ENCODE data around the gene ZNF711.
A peak's percentile ranks its signal among the peaks of the same experiment; 100 is the strongest.
"Not testable (repeated sequence)": the region's sequence is repeated elsewhere in the genome, so short reads cannot be mapped to it uniquely, and the experiment has no call there.

The ZNF711 gene

GRCh38 chrX:85243761-85244449 lies at the start of gene ZNF711, which contains the start of gene SATL1:
TSS of gene ZNF711 (plus strand) at chrX:85243991. CDS start at chrX:85247573, 3,582 bp downstream.
TSS of gene SATL1 (minus strand) at chrX:85243779. CDS start at chrX:85108968, 134,811 bp downstream.
- DNase-seq: peak; percentile 18 to 37

DNA sequence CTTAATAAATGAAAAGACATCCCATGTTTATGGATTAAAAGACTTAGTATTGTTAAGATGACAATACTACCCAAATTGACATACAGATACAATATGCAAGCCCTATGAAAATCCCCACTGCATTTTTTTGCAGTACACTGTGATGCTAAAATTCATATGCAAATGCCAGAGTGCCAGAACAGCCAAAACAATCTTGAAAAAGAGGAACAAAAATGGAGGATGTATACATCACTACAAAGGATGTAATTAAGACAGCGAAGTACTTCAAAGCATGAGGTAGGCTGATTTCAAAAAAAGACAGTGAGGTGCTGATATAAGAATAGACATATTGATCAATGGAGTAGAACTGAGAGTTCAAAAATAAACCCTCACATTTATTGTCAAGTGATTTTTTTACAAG lies 47.5 kb upstream of the ZNF711 start:
- no peak for DNase-seq

DNA sequence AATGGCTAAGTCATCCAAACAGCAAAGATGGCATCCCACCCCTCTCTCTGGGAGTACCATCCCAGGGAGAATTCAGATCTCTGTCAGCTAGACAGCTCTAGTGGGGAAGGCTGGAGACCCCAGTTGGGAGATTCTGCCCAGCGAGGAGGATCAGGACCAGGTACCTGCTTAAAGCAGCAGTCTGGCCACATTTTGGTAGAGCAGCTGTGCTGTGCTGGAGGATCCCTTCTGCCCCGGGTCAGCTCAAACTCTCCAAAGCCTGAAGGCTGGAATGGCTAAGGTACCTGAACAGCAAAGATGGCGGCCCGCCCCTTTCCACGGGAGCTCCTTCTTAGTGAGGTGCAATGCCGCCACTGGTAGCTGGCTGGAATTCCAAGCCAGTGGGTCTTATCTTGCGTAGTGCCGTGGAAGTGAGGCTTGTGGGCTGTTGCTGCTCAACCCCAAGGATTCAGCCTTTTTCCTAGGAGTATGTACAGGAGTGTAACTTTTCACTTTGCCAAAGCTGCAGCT lies 40.3 kb upstream of the ZNF711 start:
- DNase-seq: no peak

DNA sequence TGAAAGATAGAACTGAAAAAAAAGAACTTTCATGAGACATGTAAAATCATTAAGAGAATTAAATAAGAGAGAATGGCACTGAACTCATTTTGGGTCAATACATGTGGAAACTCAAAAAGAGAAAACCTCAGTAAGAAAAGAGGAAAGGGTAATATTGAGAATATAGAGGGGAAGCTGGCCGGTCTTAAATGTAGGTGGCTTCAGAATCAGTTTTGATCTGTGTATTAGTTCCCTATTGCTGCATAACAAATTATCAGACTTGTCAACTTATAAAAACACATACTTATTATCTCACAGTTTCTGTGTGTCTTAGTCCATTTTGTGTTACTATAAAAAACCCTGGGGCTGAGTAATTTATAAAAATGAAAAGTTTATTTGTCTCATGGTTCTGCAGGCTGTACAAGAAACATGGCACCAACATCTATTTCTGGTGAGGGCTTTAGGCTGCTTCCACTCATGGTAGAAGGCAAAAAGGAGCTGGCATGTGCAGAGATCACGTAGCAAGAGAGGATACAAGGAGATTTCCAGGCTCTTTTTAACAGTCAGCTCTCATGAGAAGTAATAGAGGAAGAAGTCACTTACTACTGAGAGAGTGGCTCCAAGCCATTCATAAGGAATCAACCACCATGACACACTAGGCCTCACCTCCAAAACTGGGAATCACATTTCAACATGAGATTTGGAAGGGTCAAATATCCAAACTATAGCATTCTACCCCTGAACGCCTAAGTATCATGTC lies 29.8 kb upstream of the ZNF711 start:
- DNase-seq: no peak

- DNase-seq: no peak
These were observed 27.8 kb upstream of the ZNF711 start for GRCh38 chrX:85215946-85216345.

DNA sequence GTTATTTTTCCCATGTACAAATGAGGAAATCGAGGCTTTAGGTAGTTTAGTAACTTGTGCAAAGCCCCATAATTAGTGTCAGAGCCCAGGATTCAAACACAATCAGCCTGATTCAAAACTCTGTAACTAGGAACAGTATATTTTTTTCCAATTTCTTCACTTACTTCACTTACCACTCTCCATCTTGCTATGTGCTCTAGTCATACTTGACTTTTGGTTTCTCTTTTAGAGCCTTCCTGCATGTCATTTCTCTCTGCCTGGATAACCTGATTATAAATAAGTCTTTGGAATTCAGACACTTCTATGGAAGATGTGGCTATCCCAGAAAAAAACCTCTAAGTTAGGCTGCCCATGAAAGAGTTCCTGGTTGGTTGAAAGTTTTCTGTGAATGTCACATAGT lies 22.4 kb upstream of the ZNF711 start:
- no peak for DNase-seq

DNA sequence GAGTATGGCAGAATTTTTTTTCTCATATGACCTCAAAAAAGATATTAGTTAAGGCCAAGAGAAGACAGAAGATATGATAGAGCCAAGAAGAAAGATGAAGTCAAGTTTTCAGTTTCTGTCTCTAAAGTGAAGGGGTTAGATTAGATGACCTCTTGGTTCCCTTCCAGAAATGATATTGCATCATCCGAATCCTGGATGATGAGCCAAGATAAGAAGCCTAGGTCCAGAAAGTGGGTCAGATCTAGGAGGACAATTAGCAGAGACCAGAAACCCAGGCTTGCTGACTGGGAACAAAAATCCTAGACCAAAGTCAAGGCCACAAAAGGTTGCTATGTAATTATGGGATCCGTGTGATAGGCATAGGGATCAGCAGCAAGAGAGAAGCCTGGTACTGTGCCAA lies 20.4 kb upstream of the ZNF711 start:
- no peak for DNase-seq

GRCh38 chrX:85243155-85243554 lies 636 bp upstream of the ZNF711 start:
- DNase-seq: no peak

DNA sequence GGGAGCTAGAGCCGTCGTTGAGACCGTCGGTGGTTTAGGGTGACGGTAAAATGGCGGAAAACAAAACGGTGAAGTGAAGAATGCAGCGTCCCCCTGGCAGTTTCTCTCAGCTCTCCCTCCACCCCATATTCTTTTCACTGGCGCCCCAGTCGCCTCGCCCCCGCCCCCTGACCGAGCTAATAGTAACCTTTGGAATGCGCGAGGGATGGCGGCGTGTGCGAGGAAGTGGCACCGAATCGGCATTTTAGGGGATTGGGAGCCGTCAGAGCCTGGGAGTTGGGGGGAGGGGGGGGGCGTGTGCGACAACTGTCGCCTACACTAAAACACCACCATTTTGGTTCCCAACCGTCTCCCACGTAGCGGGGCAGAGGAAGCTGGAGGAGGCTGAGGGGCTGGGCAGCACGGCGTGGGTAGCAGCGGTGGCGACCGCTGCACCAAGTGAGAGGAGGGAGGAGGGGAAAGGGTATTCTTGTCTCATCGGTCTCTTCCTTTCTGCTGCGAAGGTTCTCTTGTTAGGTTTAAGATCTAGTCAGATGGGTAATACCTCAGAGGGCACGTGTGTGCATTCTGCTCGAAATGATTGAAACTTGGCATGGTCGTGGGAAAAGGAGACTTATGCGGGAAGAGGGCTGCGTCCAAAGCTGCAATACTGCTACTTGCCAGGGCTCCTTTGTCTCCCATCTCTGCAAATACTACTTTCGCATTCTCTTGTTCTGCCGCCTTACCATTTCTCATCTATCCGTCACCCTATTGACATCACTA lies 840 bp downstream of the ZNF711 start:
- no peak for DNase-seq

- DNase-seq: not testable (repeated sequence)
These were observed 41.5 kb downstream of the ZNF711 start for GRCh38 chrX:85285286-85285685.

DNA sequence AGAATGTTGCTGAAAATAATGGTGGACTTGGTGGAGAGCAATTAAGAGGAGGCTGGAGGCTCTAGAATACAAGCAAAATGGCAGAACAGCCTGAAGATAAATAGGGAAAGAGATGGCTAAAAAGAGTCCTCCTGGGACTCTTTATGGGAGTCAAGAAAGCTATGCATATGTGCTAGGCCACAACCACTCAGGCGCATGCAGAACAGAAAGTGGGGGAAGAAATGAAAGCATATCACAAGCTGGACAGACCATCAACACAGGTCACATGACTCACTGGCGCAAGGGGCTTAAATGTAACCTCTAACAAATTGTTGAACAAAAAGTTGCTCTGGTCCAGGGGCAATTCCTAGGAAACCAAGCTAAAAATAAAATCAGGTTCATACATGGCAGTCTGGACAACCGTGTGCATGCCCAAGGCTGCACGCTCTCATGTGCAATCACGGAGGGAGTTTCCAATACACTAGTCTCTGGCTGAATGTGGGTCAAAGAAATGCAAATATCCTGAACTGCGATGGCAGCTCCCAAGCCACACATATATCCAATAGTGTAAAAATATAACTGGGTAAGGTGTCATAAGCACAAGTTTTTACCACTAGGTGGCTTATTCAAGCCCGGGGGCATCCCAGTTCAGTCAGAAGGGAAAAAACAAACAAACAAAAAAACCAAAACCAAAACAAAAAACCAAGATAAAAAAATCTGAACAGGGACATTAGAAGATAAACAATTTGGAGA lies 45.4 kb downstream of the ZNF711 start:
- DNase-seq: no peak

- DNase-seq: no peak
These were observed 59.8 kb downstream of the ZNF711 start for GRCh38 chrX:85303544-85303943.

GRCh38 chrX:85309717-85310116 lies 65.9 kb downstream of the ZNF711 start:
- DNase-seq: no peak

- not testable (repeated sequence) for DNase-seq
These were observed 67.6 kb downstream of the ZNF711 start for GRCh38 chrX:85311348-85311747.
